NCI-H2196 (cell line): ENCODE results near the gene C1orf52.
"Not testable (repeated sequence)": the region's sequence is repeated elsewhere in the genome, so short reads cannot be mapped to it uniquely, and the experiment has no call there.

Experiments used
- DNase-seq: peaks from one replicate; lab custom pipeline; 2025; ENCODE audit not compliant: unreplicated experiment; lab: John Stamatoyannopoulos, UW

Gene C1orf52

GRCh38 chr1:85278853-85279314 is 19.4 kb upstream of the C1orf52 start:
- DNase-seq = no peak

DNA sequence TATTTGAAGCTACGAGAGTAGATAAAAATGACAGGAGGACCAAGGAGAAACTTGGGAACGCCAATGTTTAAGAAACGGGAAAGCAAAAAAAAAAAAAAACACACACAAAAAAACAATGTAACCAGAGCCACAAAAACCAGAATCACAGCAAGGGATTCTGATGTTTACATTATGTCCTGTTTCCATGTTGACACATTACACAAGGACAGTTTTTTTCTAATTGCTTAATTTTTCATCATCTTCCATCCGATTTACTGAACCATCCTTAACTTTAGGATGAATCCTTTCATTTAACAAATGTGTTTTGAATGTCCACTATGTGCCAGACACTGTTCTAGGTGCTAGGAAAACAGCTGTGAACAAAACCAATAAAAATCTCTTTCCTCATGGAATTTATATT is 18.3 kb upstream of the C1orf52 start:
- DNase-seq = no peak

- no peak for DNase-seq
Observed at GRCh38 chr1:85276978-85277639, 17.6 kb upstream of the C1orf52 start.

- DNase-seq = peak; percentile 98
Observed at GRCh38 chr1:85276215-85276977, 16.9 kb upstream of the C1orf52 start, which contains the start of gene BCL10. BCL10 (minus strand) TSS chr1:85276632; CDS start chr1:85276352, 280 bp downstream.

GRCh38 chr1:85275701-85276214 is 16.3 kb upstream of the C1orf52 start:
- no peak for DNase-seq

DNA sequence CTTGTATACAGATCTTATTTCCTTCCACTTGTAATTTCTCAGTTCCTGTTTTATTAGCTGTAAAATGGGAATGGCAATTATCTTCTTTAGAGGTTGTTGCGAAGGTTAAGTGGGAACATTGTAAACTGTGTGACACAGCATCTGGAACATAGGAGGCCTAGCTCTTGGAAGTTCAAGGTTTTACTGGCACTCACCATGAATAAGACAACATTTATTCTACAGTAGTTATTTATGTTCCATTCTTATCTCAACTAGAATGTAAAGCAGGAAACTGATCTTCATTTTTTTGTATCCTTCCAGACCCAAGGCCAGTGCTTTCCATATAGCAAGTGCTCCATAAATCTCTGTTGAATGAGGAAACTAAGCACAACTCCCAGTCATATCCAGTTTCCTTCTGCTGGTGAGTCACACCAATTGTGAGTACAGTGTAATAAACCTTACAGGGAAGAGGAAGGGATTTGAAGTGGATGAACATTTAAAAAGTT is 15.5 kb upstream of the C1orf52 start:
- DNase-seq = peak; percentile 39

DNA sequence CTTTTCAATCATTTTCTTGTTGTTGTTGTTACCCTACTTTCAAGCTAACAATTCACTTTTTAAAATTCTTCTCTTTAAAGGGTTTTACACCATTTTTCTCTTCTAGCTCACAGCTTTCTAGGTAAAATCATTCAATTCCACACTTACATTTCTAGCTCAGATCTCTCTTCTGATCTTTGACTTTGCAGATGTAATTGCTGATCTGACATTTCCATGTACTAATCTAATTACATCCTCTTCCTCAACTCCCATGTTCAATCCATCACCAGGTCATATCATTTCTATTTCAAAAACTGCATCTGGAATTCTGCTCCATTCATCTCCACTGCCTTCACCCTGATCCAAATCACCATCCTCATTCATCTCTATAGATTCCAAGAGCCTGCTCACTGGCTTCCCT is 13.9 kb upstream of the C1orf52 start:
- no peak for DNase-seq

- DNase-seq = no peak
Observed at GRCh38 chr1:85268801-85269585, 9.5 kb upstream of the C1orf52 start.

DNA sequence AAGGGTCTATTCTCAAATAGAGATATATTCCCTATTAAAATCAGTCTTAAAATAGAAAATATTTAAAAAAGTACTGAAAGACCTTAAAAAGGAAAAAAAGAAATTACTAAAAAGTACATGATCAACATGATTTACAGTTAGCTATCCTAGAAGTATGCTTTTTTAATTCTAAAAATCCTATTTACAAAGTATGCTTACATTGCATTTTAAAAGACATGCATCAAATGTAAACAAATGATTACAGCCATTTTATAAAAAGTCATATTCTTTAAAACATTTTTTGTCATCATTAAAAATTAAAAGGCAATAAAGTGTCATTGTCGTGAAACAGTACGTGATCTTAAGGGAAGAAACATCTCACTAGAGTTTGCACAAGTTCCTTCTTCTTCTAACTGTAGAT is 7.9 kb upstream of the C1orf52 start:
- no peak for DNase-seq

DNA sequence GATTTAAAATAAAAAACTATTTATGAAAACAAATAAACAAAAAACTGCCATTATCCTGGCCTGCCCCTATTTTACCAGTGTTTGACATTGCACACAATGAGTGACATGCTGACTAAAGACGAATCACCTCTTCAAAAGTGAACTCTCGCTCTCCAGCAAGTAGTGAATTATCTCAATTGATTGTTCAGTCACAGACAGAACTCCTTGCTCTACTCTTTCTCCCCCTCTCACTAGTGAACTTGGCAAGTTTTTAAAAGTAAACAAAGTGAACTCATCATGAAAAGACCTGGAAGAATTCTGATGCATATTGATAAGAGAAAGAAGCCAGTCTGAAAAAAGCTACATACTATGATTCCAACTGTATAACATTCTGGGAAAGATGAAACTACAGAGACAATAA is 4.7 kb upstream of the C1orf52 start:
- DNase-seq = no peak

GRCh38 chr1:85262985-85263384 is 3.5 kb upstream of the C1orf52 start:
- DNase-seq = no peak

DNA sequence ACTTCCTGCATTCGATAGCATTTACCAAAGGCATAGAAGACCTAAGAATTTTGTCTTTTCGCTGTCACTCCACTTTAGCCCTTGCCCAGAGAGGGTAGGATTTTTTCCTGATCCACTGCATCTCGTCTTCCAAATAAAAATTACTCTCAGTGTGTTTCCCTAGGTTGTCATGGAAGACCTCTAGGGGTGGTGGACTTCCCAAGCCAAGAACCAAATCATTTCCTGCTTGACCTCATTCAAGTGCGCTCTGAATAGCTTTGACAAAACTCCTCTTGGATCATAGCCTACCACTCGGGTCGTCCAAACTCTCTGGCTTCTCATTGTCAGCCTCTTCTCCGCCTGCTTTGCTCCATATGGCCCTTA is 431 bp upstream of the C1orf52 start:
- peak; percentile 42 for DNase-seq

- DNase-seq = no peak
Observed at GRCh38 chr1:85258536-85259117, 835 bp downstream of the C1orf52 start.

DNA sequence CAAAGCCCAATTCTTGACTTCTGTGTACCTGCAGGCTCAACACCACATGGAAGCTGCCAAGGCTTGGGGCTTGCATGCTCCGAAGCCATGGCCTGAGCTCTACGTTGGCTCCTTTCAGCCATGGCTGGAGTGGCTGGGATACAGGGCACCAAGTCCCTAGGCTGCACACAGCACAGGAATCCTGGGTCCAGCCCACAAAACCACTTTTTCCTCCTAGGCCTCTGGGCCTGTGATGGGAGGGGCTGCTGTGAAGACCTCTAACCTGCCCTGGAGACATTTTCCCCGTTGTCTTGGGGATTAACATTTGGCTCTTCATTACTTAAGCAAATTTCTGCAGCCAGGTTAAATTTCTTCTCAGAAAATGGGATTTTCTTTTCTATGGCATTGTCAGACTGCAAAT is 10.4 kb downstream of the C1orf52 start:
- DNase-seq = not testable (repeated sequence)

- no peak for DNase-seq
Observed at GRCh38 chr1:85245891-85246290, 13.6 kb downstream of the C1orf52 start.

DNA sequence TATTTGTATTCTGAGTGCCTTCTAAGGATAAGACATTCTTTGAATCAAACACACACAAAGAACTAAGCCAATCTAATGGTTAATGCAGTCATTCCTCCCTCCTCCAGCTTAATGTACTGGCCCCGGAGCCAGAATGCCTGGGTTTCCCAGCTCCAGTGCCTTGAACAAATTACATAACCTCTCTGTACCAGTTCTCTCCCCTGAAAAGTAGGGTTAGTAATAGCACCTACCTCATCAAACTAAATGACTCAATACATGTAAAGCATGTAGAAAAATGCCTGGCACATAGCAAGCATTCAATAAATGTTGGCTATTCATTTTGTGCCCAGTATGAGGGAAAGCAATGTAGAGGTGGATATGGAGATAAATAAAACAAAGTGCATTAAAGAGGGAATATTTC is 14.0 kb downstream of the C1orf52 start:
- DNase-seq = no peak

DNA sequence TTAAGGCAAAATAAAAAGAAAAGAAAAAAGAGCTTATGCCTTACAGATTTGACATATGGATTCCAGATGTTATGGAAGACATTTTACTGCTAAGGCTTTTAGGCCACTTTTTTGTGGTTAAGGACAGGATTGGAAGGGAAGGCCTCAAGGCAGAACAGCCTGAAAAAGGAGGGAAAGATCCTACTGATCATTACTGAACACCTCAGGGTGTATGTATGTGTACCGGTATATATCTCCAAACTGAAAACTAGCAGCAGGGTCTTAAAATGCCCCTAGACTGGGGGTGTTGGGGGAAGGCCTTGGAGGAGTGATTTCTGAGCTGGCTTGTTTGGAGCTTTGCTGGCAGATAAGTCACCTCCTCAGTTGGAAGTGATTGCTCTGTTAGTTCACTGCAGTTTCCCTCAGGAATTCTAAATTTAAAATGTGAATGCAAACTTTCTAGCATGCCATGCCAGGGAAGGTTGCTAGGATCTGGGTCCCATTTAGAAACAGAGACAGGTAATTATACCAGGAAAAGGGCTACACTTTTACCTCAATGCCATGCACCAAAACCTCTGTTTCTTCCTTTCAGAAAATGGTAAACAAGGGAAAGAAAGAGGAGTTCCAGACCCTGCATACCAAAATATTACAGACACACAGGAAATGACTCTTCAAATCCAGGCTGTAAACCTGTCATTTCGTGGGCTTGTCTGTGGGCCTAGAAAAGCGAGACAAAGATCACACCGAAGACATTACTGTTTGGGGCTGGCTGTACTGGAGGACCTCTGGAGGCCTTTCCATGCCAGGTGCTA is 15.0 kb downstream of the C1orf52 start:
- DNase-seq = no peak

DNA sequence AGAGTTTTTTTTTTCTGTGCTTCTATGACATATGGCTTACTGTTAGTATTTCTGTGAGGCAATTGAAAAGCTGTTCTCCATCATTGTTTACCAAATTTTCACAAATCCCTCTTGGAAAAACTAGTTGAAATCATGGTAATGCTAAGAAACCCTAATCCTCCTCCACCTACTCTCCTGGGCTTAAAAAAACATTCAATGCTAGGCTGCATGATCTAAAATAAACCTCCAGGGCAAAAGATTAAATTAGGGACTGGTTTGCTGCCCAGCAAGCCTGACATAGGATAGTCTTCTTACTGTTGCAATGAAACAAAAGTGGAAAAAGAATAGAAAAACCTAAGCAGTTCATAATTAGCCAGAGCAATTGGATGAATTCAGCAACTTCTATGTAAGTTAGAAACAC is 16.1 kb downstream of the C1orf52 start:
- DNase-seq = no peak

DNA sequence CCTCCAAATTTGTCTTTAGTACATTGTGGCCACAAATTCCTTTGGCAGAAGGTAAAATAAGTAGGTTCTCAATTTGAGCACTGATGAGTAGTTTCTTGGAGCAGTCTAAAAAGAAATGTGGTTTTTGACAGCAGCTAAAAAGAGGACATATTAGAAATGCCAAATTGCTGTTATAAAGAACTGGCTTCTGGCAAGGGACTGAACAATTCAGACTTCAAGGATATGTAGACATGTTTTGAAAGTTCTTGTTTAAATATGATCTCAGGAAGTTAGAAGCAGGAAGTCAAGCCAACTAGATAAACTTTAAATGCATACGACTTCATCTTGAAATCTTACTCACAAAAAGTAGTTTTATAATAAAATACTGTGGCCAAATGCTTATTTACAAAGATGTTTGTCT is 18.8 kb downstream of the C1orf52 start:
- no peak for DNase-seq

GRCh38 chr1:85240174-85240601 is 19.3 kb downstream of the C1orf52 start:
- DNase-seq = peak; percentile 25
